Esophagus squamous epithelium (tissue), 4 donors: Measurements from ENCODE around the gene SPDEF.

ENCODE experiments used
- CTCF ChIP-seq, 6 experiments: fragments of 450-650 bp in 4 of 6; fragments of 200-600 bp in 2 of 6; sonication (generic) in 2 of 6; IDR thresholded peaks; one replicate each; pipeline ENCODE4 v1.5.1; 2016 to 2019; ENCODE audit warnings: antibody characterized with exemption in 6 of 6, mild to moderate bottlenecking in 4 of 6, moderate library complexity in 4 of 6
- POLR2A ChIP-seq, 4 donors: fragments of 450-650 bp; IDR thresholded peaks; one replicate each; pipeline ENCODE4 v1.6.1; 2017; ENCODE audit warnings: antibody characterized with exemption in 4 of 4, mild to moderate bottlenecking in 4 of 4, moderate library complexity in 3 of 4

- TF ChIP-seq CTCF (IDR thresholded peaks at IDR 0.05), result peak; percentile 67 to 84 (median 74)
- no peak for TF ChIP-seq POLR2A (IDR thresholded peaks at IDR 0.05)
These were observed 29.0 kb downstream of the SPDEF start for GRCh38 chr6:34526992-34527728.
